Left ventricle myocardium inferior (tissue), 1 donor: ENCODE results near the gene ATXN7L1. TPM values are rescaled to one million over a fixed set of nuclear protein-coding genes. Genes with fewer than 3 reads are reported as not detected.

Experiments
- DNase-seq: peaks from one replicate; pipeline ENCODE4 v3.0.0-alpha.2; 2020
- H3K27ac ChIP-seq: fragments of 200-600 bp; replicated peaks from 2 replicates; pipeline ENCODE4 v1.8.0; 2021
- H3K27me3 ChIP-seq: fragments of 200-600 bp; 2 replicates; pipeline ENCODE4 v1.8.0; 2021; ENCODE audit warnings: low read depth
- H3K36me3 ChIP-seq: fragments of 200-600 bp; 2 replicates; pipeline ENCODE4 v1.8.0; 2021
- H3K4me1 ChIP-seq: fragments of 200-600 bp; 2 replicates; pipeline ENCODE4 v1.8.0; 2021
- H3K4me3 ChIP-seq: fragments of 200-600 bp; 2 replicates; pipeline ENCODE4 v1.8.0; 2021; ENCODE audit warnings: mild to moderate bottlenecking, moderate library complexity
- H3K9me3 ChIP-seq: fragments of 200-600 bp; replicated peaks from 2 replicates; pipeline ENCODE4 v1.8.0; 2021
- intact Hi-C: fragments of 100-400 bp; cut with micrococcal nuclease; formaldehyde crosslinking; loops from one replicate; pipeline ENCODE4 v1.11.0; 2022
- total RNA-seq: library from RNA; stranded (reverse); fragmentation: NEBNext Ultra II Directional; extraction: Animal tissue kit (Norgen Biotek cat#: 25700); gene quantifications from one replicate; pipeline ENCODE4 v1.2.1, GENCODE V29; 2021
- TF ChIP-seq, protein P1 (sequence below): fragments of 200-600 bp; IDR thresholded peaks from 2 replicates; pipeline ENCODE4 v1.8.0; 2021; ENCODE audit warnings: antibody characterized with exemption, mild to moderate bottlenecking, borderline replicate concordance
- donor health status: DM: no; HTN: yes; CAD: no; lungs with severe emphysema.

The ATXN7L1 gene
- total RNA-seq, 1 donor from 2014 or later, result 6.2 TPM

DNA sequence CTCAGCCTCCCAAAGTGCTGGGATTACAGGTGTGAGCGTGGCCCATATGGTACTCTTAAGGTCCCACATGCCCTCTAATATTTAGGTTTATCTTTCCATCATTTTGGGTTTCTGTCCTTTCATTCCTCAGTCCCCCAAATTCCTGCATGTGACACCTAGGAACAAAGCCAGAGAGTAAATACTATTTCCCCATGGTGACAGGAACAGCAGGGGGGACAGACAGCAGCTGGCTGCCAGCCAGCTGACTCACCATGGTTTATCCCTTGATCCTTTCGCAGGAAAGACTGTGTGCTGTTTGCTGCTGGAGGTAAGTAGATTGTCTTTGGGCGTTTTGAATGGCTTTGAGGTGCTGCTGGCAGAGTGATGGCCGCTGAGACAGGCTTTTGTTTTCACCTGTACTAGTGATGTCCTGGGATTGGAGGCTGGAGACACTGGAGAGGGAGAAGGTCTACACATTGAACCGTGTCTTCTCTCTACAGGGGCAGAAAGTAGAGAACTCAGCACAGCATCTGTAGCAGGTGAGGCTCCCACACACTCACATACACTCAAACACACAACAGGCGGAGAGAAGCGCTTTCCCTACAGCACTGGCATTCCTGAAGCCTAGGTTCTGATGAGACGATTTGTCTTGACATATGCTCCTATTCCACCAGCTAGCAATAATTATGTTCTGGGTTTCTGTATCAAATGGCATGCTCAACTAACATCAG is 211.4 kb downstream of the ATXN7L1 start:
- intact Hi-C loops, result no loop called here
- H3K4me1 ChIP-seq, result no peaks in the 10 kb centered on the region
- TF ChIP-seq, protein P1, sequence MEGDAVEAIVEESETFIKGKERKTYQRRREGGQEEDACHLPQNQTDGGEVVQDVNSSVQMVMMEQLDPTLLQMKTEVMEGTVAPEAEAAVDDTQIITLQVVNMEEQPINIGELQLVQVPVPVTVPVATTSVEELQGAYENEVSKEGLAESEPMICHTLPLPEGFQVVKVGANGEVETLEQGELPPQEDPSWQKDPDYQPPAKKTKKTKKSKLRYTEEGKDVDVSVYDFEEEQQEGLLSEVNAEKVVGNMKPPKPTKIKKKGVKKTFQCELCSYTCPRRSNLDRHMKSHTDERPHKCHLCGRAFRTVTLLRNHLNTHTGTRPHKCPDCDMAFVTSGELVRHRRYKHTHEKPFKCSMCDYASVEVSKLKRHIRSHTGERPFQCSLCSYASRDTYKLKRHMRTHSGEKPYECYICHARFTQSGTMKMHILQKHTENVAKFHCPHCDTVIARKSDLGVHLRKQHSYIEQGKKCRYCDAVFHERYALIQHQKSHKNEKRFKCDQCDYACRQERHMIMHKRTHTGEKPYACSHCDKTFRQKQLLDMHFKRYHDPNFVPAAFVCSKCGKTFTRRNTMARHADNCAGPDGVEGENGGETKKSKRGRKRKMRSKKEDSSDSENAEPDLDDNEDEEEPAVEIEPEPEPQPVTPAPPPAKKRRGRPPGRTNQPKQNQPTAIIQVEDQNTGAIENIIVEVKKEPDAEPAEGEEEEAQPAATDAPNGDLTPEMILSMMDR, result no peak
- no peak overlapping the region for H3K4me3 ChIP-seq
- H3K9me3 ChIP-seq, result no peaks in the 10 kb centered on the region
- H3K27ac ChIP-seq, result no peak overlapping the region
- peaks cover 29% of the 10 kb centered on the region for H3K36me3 ChIP-seq
- no peaks in the 10 kb centered on the region for H3K27me3 ChIP-seq
- DNase-seq, result no peak

DNA sequence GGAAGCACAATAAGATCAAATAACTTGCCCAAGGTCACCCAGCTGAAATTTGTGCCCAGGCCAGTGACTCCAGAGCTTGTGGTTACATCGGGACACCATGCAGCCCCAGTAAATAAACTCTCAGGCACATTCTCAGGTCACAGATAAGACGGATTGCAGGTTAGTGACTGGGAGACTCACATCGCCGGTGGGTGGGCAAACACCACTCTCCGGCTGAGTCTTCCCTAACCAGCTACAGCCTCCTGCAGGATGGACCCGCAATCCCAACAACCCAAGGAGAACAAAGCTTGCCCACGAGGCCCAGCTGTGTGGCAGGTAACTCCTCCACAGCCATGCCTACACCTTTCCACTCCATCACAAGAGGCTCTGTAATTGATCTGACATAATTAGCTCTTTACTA is 213.4 kb downstream of the ATXN7L1 start:
- Histone ChIP-seq H3K27me3 (no peaks in the 10 kb centered on the region), H3K4me1 (no peaks in the 10 kb centered on the region), H3K36me3 (peaks cover 29% of the 10 kb centered on the region), H3K4me3 (no peak overlapping the region), H3K27ac (no peak overlapping the region), H3K9me3 (no peaks in the 10 kb centered on the region)
- TF ChIP-seq, protein P1, result no peak
- no peak for DNase-seq
- intact Hi-C loops, result no loop called here

DNA sequence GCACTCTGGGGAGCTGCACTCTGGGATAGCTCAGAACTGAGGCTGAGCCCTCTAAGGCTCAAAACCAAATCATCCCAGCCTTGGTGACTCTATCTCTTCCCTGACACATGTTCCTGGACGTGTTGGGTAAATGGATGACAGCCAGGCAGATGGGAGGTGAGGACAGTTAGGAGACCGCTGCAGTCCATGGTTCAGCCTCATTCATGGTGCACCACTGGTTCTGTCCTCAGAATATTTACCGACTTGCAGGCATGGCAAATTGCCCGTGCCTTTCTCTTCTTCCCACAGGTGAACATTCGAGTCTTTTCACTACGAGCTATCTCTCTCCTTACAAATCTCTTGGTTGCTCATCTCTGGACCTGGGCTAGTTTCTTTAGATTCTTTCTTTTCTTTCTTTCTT is 214.8 kb downstream of the ATXN7L1 start:
- Histone ChIP-seq H3K27me3 (no peaks in the 10 kb centered on the region), H3K4me1 (peaks cover under 1% of the 10 kb centered on the region), H3K36me3 (peaks cover 29% of the 10 kb centered on the region), H3K27ac (no peak overlapping the region), H3K4me3 (no peak overlapping the region), H3K9me3 (no peaks in the 10 kb centered on the region)
- intact Hi-C loops, result no loop called here
- no peak for DNase-seq
- TF ChIP-seq, protein P1, result no peak

DNA sequence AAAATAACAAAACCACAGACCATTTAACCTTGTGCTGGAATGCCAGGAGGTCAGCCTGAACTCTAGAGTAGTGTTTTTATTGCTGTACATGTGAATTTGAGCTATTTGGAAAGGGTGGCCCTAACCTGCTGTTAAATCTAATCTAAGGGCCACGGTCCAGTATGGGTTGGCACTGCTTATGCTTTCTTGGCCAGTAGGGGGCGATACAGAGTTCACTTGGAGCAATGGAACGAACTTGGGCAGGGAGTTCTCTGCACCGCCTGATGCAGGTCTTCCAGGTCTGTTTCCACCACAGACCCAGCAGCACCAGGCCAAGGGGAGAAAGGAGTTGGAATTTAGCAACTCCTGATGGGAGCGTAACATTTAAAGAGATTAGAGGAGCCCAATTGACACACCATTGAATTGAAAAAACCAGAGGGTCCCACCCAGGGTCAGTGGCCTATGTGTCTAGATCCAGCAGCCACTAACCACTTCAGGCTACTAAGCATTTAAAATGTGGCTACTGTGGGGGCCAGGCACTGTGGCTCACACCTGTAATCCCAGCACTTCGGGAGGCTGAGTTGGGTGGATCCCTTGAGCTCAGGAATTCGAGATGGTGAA is 219.4 kb downstream of the ATXN7L1 start:
- no peak for DNase-seq
- intact Hi-C loops, result loop anchor here (10.0 kb wide), 1 partner anchor 388 kb away; no protein-coding TSS in a partner anchor
- TF ChIP-seq, protein P1, result peak; percentile 66
- H3K9me3 ChIP-seq, result no peaks in the 10 kb centered on the region
- peaks cover 16% of the 10 kb centered on the region for H3K4me1 ChIP-seq
- no peak overlapping the region for H3K27ac ChIP-seq
- no peak overlapping the region for H3K4me3 ChIP-seq
- no peaks in the 10 kb centered on the region for H3K27me3 ChIP-seq
- peaks cover 3% of the 10 kb centered on the region for H3K36me3 ChIP-seq

DNA sequence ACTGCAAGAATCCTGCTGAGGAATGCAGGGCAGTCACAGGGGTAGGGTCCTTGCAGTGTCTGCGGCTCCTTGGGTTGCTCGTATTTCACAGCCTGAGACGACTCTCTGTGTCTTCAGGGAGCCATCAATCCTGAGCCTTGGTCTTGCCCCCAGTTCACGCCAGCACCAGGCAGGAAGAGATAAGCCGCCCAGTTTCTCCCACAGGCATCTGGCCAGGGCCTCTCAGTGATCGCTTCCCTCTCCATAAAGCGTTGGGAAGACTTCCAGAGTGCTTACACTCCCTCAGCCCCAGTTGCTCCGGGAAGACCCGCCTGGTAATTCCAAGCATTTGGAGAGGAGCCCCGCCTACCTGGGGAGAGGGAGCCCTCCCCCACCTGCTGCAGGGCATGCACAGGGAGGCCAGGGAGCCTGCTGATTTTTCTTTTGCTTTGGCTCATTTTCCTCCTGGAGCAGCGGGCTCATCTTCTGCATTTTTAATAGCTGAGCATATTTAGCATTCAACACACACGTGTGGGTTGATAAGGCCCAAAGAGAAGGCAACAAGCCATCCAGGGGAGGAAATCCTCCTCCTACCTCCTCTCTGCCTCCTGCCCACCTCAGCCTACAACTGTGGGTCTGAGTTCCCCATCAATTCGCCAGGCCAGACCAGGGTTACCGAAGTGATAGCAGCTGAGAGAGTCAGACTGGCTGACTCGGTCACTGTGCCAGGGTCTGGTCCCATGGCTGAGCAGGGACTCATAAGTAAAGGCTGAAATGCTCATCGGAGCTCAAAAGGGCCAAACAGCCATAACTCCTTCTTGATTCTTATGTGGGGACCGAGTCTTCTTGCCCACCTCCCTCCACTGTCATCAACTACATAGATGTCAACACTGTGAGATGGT is 220.7 kb downstream of the ATXN7L1 start:
- no peaks in the 10 kb centered on the region for H3K36me3 ChIP-seq
- H3K4me3 ChIP-seq, result no peak overlapping the region
- no peak for DNase-seq
- H3K4me1 ChIP-seq, result peaks cover 16% of the 10 kb centered on the region
- TF ChIP-seq, protein P1, result no peak
- intact Hi-C loops, result loop anchor here (10.0 kb wide), 1 partner anchor 389 kb away; no protein-coding TSS in a partner anchor
- no peaks in the 10 kb centered on the region for H3K27me3 ChIP-seq
- no peaks in the 10 kb centered on the region for H3K9me3 ChIP-seq
- H3K27ac ChIP-seq, result no peak overlapping the region
